Endodermal cell (in vitro differentiated cells): ENCODE data around the gene PSTPIP1. TPM values are rescaled to one million over a fixed set of nuclear protein-coding genes. Genes with fewer than 3 reads are reported as not detected.

Source experiments
- DNase-seq: peaks from one replicate; pipeline ENCODE4 v3.0.0-alpha.2; 2017
- H3K27ac ChIP-seq: 2 replicates; pipeline ENCODE4 v1.5.1; 2013; ENCODE audit warnings: mild to moderate bottlenecking, low read depth, low read length, moderate library complexity
- H3K27me3 ChIP-seq: 2 replicates; pipeline ENCODE4 v1.6.1; 2013; ENCODE audit warnings: mild to moderate bottlenecking, low read length, moderate library complexity; ENCODE audit not compliant: insufficient read depth, control insufficient read depth, poor library complexity, severe bottlenecking
- H3K36me3 ChIP-seq: 2 replicates; pipeline ENCODE4 v1.7.0; 2013; ENCODE audit warnings: mild to moderate bottlenecking, low read length, moderate library complexity; ENCODE audit not compliant: control insufficient read depth, insufficient read depth
- H3K4me1 ChIP-seq: one replicate; pipeline ENCODE4 v1.7.0; 2013; ENCODE audit warnings: low read length; ENCODE audit not compliant: control insufficient read depth, insufficient read depth
- H3K4me3 ChIP-seq: 2 replicates; pipeline ENCODE4 v1.5.1; 2013; ENCODE audit warnings: mild to moderate bottlenecking, low read length, moderate library complexity
- H3K9ac ChIP-seq: 2 replicates; pipeline ENCODE4 v1.6.1; 2013; ENCODE audit warnings: mild to moderate bottlenecking, low read length, moderate library complexity; ENCODE audit not compliant: poor library complexity, severe bottlenecking; ENCODE audit errors: extremely low read depth
- H3K9me3 ChIP-seq: 2 replicates; pipeline ENCODE4 v1.6.1; 2013; ENCODE audit warnings: mild to moderate bottlenecking, low read length, moderate library complexity; ENCODE audit not compliant: control insufficient read depth
- H3K27ac Mint-ChIP-seq: 2 replicates; pipeline ENCODE4 v1.8.0; 2020; ENCODE audit warnings: mixed read lengths
- H3K27me3 Mint-ChIP-seq: 2 replicates; pipeline ENCODE4 v1.8.0; 2021; ENCODE audit warnings: mild to moderate bottlenecking, mixed read lengths; ENCODE audit not compliant: insufficient read depth
- H3K36me3 Mint-ChIP-seq: 2 replicates; pipeline ENCODE4 v1.8.0; 2020; ENCODE audit warnings: low read depth, mixed read lengths
- H3K4me1 Mint-ChIP-seq: 2 replicates; pipeline ENCODE4 v1.8.0; 2020; ENCODE audit warnings: mixed read lengths
- H3K4me3 Mint-ChIP-seq: 2 replicates; pipeline ENCODE4 v1.8.0; 2020; ENCODE audit warnings: mild to moderate bottlenecking, moderate library complexity, mixed read lengths
- H3K9me3 Mint-ChIP-seq: 2 replicates; pipeline ENCODE4 v1.8.0; 2020; ENCODE audit warnings: mild to moderate bottlenecking, mixed read lengths
- CTCF ChIP-seq: fragments of 200-600 bp; sonication (generic); conservative IDR thresholded peaks from 2 replicates; pipeline ENCODE4 v1.5.0; 2021; ENCODE audit warnings: antibody characterized with exemption, mild to moderate bottlenecking
- WGBS, 2 experiments: methylation state at CpG; one replicate each; pipeline versions ENCODE4 v1.1.5 to v1.1.7; 2013; ENCODE audit warnings: missing lambda C conversion rate in 2 of 2, mixed read lengths in 1 of 2; ENCODE audit not compliant: insufficient coverage in 1 of 2, insufficient read length in 1 of 2; 5-methylcytosine and 5-hydroxymethylcytosine counted together
- total RNA-seq, 2 donors: library from RNA; stranded (reverse); fragmentation: NEBNext Ultra II Directional in 1 of 2; extraction: Animal tissue kit (Norgen Biotek cat#: 25700) in 1 of 2; gene quantifications; 2 replicates in 1 of 2; 3 replicates in 1 of 2; pipeline ENCODE4 v1.2.1, GENCODE V29; 2021

The PSTPIP1 gene
- total RNA-seq, 2 donors from 2014 or later = 0.29 to 1.5 TPM

- H3K4me3 ChIP-seq = no peak overlapping the region
- no peak overlapping the region for H3K9ac ChIP-seq
- H3K27ac ChIP-seq = no peak overlapping the region
- no peaks in the 10 kb centered on the region for H3K27me3 Mint-ChIP-seq
- WGBS, 2 experiments = 89 to 90% methylated on average over 7 to 11 of the region's 11 CpGs
- no peak for TF ChIP-seq CTCF
- H3K4me3 Mint-ChIP-seq = no peak overlapping the region
- no peaks in the 10 kb centered on the region for H3K9me3 Mint-ChIP-seq
- no peaks in the 10 kb centered on the region for H3K36me3 Mint-ChIP-seq
- peaks cover 14% of the 10 kb centered on the region for H3K4me1 Mint-ChIP-seq
- no peak for DNase-seq
- peaks cover 6% of the 10 kb centered on the region for H3K4me1 ChIP-seq
- H3K9me3 ChIP-seq = no peaks in the 10 kb centered on the region
- no peaks in the 10 kb centered on the region for H3K27me3 ChIP-seq
- no peaks in the 10 kb centered on the region for H3K36me3 ChIP-seq
- H3K27ac Mint-ChIP-seq = peak overlapping the region; percentile 68
These were observed 6.7 kb upstream of the PSTPIP1 start for GRCh38 chr15:76987896-76988860.

- H3K36me3 ChIP-seq = no peaks in the 10 kb centered on the region
- Mint-ChIP-seq H3K36me3 (no peaks in the 10 kb centered on the region), H3K9me3 (no peaks in the 10 kb centered on the region), H3K4me3 (no peak overlapping the region), H3K4me1 (peaks cover 14% of the 10 kb centered on the region), H3K27ac (peak overlapping the region; percentile 68), H3K27me3 (no peaks in the 10 kb centered on the region)
- no peak overlapping the region for H3K9ac ChIP-seq
- H3K9me3 ChIP-seq = no peaks in the 10 kb centered on the region
- H3K27ac ChIP-seq = no peak overlapping the region
- DNase-seq = no peak
- WGBS, 2 experiments = 93 to 95% methylated on average over 12 of the region's 12 CpGs
- H3K27me3 ChIP-seq = no peaks in the 10 kb centered on the region
- no peak for TF ChIP-seq CTCF
- H3K4me1 ChIP-seq = peaks cover 6% of the 10 kb centered on the region
- no peak overlapping the region for H3K4me3 ChIP-seq
These were observed 5.8 kb upstream of the PSTPIP1 start for GRCh38 chr15:76988867-76989780.

GRCh38 chr15:76991048-76991447, 3.9 kb upstream of the PSTPIP1 start:
- H3K4me1 ChIP-seq = peaks cover 6% of the 10 kb centered on the region
- H3K9me3 ChIP-seq = no peaks in the 10 kb centered on the region
- H3K27me3 ChIP-seq = no peaks in the 10 kb centered on the region
- Mint-ChIP-seq H3K36me3 (no peaks in the 10 kb centered on the region), H3K9me3 (no peaks in the 10 kb centered on the region), H3K4me1 (peaks cover 14% of the 10 kb centered on the region), H3K27ac (no peak overlapping the region), H3K4me3 (no peak overlapping the region), H3K27me3 (no peaks in the 10 kb centered on the region)
- H3K9ac ChIP-seq = no peak overlapping the region
- no peak overlapping the region for H3K27ac ChIP-seq
- no peak for TF ChIP-seq CTCF
- H3K36me3 ChIP-seq = no peaks in the 10 kb centered on the region
- WGBS, 2 experiments = 92 to 93% methylated on average over 5 to 7 of the region's 7 CpGs
- H3K4me3 ChIP-seq = no peak overlapping the region
- peak; percentile 35 for DNase-seq
